GM21529 (cell line): ENCODE measurements around the gene AQP12B.
"Not testable (repeated sequence)": the region's sequence is repeated elsewhere in the genome, so short reads cannot be mapped to it uniquely, and the experiment has no call there.

Experiments used
- ATAC-seq: cut with Tn5 transposase; IDR thresholded peaks from one replicate; pipeline ENCODE4 v1.9.1; 2021; ENCODE audit not compliant: unreplicated experiment

Gene AQP12B

GRCh38 chr2:240701736-240702639 lies 19.3 kb upstream of the AQP12B start:
- no peak for ATAC-seq

GRCh38 chr2:240701091-240701735 lies 18.5 kb upstream of the AQP12B start:
- no peak for ATAC-seq

- ATAC-seq, result not testable (repeated sequence)
Observed at GRCh38 chr2:240700616-240701015, 17.9 kb upstream of the AQP12B start.

GRCh38 chr2:240699835-240700234 lies 17.1 kb upstream of the AQP12B start:
- not testable (repeated sequence) for ATAC-seq

- ATAC-seq, result not testable (repeated sequence)
Observed at GRCh38 chr2:240698852-240699561, 16.3 kb upstream of the AQP12B start.

GRCh38 chr2:240696469-240696868 lies 13.8 kb upstream of the AQP12B start:
- ATAC-seq, result not testable (repeated sequence)

- not testable (repeated sequence) for ATAC-seq
Observed at GRCh38 chr2:240695593-240695992, 12.9 kb upstream of the AQP12B start.

GRCh38 chr2:240694304-240694703 lies 11.6 kb upstream of the AQP12B start:
- ATAC-seq, result not testable (repeated sequence)

GRCh38 chr2:240692583-240693561 lies 10.2 kb upstream of the AQP12B start:
- not testable (repeated sequence) for ATAC-seq

- not testable (repeated sequence) for ATAC-seq
Observed at GRCh38 chr2:240691631-240692420, 9.1 kb upstream of the AQP12B start, which contains the start of gene AQP12A. TSS of gene AQP12A (plus strand) at chr2:240691866. CDS start at chr2:240691914, 48 bp downstream.

GRCh38 chr2:240691075-240691427 lies 8.4 kb upstream of the AQP12B start:
- ATAC-seq, result not testable (repeated sequence)

- ATAC-seq, result not testable (repeated sequence)
Observed at GRCh38 chr2:240690421-240691074, 7.9 kb upstream of the AQP12B start.

- no peak for ATAC-seq
Observed at GRCh38 chr2:240689975-240690374, 7.3 kb upstream of the AQP12B start.

GRCh38 chr2:240688553-240688919 lies 5.9 kb upstream of the AQP12B start:
- no peak for ATAC-seq

GRCh38 chr2:240687741-240688552 lies 5.3 kb upstream of the AQP12B start:
- no peak for ATAC-seq

- no peak for ATAC-seq
Observed at GRCh38 chr2:240687045-240687740, 4.5 kb upstream of the AQP12B start.

- ATAC-seq, result no peak
Observed at GRCh38 chr2:240686460-240686859, 3.8 kb upstream of the AQP12B start.
